H7 (cell line): ENCODE data around the gene MT4. TPM values are rescaled to one million over a fixed set of nuclear protein-coding genes. Genes with fewer than 3 reads are reported as not detected.
"Not testable (repeated sequence)": the region's sequence is repeated elsewhere in the genome, so short reads cannot be mapped to it uniquely, and the experiment has no call there.

Experiments used
- DNase-seq: peaks from one replicate; pipeline ENCODE4 v3.0.0; 2012
- H3K27me3 ChIP-seq: 2 replicates; pipeline ENCODE4 v1.6.0; 2011; ENCODE audit warnings: mild to moderate bottlenecking, low read length; ENCODE audit not compliant: control insufficient read depth, insufficient read depth
- H3K36me3 ChIP-seq: replicated peaks from 2 replicates; pipeline ENCODE4 v1.5.1; 2011; ENCODE audit warnings: low read length; ENCODE audit not compliant: control insufficient read depth, insufficient read depth
- H3K4me3 ChIP-seq: 2 replicates; pipeline ENCODE4 v1.5.1; 2011; ENCODE audit warnings: low read depth, mild to moderate bottlenecking, control low read depth, low read length, moderate library complexity; ENCODE audit not compliant: insufficient read depth
- total RNA-seq: library from RNA; depleted of rRNA; stranded (reverse); fragments of >200 nt; shearing (Covaris generic); gene quantifications from 2 replicates; pipeline ENCODE4 v1.2.3, GENCODE V29; 2014

Gene MT4
- total RNA-seq, 1 experiment from 2014 or later: not detected

DNA sequence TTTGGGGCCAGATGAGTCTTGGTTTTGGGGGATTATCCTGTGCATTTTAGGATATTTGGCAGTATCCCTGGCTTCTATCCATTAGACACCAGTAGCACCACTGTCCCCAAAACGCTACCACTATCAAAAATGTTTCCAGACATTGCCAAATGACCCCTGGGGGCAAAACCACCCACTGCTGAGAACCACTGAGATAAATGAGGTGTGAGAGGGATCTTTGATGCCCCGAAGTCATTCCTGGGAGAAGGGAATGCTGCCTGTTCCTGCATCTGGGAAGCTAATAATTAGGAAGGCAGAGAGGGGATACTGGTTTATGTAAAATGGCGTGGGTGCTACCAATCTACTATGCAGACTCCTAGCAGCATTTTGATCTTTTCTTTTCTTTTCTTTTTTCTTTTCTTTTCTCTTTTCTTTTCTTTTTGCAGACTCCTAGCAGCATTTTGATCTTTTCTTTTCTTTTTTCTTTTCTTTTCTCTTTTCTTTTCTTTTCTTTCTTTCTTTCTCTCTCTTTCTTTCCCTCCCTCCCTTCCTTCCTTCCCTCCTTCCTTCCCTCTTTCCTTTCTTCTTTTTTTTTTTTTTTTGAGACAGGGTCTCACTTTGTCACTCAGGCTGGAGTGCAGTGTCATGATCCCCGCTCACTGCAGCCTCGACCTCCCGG lies 15.6 kb downstream of the MT4 start:
- Histone ChIP-seq H3K4me3 (no peak overlapping the region), H3K36me3 (no peaks in the 10 kb centered on the region), H3K27me3 (0 out of 2 replicates have a peak, but pooled peaks cover 2% of the 10 kb centered on the region)
- DNase-seq: no peak

DNA sequence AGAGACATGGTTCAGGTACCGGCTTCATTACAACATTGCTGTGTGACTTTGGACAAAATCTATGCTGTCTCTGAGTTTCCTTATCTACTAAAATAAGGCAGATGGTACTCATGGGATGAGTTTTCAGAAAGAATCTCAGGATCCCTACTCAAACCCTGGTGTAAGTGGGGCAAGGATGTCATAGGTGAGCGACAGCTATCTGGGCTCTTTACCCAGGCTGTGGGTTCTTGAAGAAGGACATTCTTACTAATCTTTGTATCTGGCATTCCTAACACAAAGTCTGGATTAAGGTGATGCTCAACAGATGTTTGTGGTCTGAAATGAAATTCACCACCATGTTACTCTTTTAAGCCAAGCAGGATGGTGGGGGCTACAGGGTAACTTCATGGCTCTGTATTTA lies 18.0 kb downstream of the MT4 start:
- peaks cover 11% of the 10 kb centered on the region for H3K27me3 ChIP-seq
- not testable (repeated sequence) for H3K4me3 ChIP-seq, H3K36me3 ChIP-seq, DNase-seq

DNA sequence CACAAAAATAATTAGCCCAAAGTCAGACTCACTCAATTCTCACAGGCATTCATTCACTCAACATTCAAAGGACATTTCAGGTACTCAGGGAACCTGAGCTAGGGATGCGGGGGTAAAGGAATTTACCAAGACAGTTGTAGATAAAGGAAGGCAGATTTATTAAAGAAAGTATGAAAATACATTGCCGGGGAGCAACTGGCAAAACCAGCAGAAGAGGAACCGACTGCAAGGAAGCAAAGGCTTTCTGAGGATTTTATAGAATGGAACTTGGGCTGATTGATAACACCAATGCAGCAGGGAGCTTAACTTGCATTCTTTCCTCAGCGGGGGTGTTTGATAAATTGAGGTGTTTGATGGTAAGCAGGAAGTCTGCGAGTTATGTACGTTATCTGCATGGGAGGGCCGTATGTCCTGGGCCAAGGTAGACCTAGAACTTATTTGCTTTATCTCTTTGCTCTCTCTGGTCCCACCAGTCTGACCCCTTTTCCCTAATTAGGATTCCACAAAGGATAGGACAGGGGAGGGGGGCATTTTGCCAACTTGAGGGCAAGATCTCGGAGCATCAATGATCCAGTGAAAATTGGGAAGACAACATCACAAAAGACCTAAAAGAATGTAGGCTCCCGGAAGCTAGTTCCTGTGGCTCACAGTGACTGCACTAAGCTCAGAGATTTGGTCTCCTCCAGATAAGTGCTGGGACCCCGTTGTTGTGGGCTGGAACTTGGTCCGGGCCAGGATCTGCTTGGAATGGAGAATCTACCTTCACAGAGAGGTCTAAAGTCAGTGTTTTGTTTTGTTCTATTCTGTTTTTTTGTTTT lies 18.7 kb downstream of the MT4 start:
- Histone ChIP-seq H3K27me3 (peaks cover 18% of the 10 kb centered on the region), H3K4me3 (no peak overlapping the region), H3K36me3 (no peaks in the 10 kb centered on the region)
- DNase-seq: no peak

DNA sequence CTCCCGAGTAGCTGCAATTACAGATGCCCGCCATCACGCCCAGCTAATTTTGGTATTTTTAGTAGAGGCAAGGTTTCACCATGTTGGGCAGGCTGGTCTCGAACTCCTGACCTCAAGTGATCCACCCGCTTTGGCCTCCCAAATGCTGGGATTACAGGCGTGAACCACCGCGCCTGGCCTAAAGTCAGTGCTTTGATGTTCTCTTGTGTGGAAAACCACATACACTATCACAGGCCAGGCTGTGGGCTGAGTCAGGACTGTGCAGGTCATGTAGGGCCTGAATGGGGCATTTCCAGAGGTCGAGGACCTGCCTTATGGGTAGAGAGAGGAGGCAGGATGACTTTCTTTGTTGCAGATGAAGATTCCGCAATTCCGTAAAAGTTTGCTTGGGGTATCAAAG lies 19.4 kb downstream of the MT4 start:
- H3K27me3 ChIP-seq: peaks cover 25% of the 10 kb centered on the region
- no peak overlapping the region for H3K4me3 ChIP-seq
- DNase-seq: no peak

DNA sequence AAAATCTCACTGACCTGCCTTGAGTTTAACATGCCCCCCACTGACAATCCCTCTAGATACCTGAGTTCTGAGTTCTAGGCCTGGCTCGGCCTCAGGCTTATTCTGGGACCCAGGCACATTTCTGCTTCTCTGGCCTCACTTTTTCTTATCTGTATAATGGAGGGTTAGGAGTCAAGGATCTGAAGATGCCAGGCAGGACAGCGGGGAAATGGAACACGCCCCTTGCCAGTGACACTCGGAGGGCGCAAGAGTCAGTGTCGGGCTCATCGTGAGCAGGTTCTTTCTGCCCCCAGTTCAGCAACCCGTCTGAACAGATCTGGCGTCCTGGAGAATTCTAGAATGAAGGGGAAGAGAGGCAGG lies 23.9 kb downstream of the MT4 start:
- peak overlapping the region; percentile 37 for H3K4me3 ChIP-seq
- peaks cover 48% of the 10 kb centered on the region for H3K27me3 ChIP-seq
- H3K36me3 ChIP-seq: no peaks in the 10 kb centered on the region
- no peak for DNase-seq

More for the DNA sequence above, 19.4 kb downstream of the MT4 start:
- H3K36me3 ChIP-seq: no peaks in the 10 kb centered on the region

DNA sequence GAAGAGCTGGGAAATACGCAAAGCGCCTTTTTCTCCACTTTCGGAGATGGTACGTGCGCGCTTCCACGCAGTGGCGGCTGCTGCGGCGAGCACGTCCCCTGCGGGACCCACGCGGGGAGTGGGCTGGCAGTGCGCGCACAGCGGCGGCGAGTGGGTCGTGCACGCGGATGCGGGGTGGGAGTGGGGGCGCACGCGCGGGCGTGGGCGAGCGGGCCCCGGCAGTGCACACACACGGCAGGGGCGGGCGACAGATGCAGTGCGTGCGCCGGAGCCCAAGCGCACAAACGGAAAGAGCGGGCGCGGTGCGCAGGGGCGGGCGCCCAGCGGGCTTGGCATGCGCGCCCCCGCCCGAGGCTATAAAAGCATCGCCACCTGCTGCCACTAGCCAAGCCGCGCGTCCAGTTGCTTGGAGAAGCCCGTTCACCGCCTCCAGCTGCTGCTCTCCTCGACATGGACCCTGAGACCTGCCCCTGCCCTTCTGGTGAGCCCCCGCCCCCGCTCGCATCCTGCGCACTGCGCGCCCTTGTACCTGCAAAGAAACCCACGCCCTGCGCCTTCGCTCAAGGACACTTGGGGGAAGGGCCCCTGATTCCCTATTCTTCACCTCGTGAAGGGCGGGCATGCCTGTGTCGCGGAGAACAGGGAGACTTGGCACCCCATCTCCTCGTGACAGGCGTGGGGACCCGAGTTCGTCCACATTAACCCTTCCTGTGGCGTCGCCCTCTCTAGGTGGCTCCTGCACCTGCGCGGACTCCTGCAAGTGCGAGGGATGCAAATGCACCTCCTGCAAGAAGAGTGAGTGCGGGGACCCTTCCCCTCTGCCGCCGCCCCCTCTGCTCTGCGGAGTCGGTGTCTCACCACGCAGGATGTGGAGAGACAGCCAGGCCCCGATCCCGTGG lies 24.5 kb downstream of the MT4 start, which contains the start of gene MT3:
Gene MT3 (plus strand): TSS at position 388 of the 899 bp plus-strand sequence. CDS start 63 bp downstream, at position 451.
- H3K27me3 ChIP-seq: peaks cover 47% of the 10 kb centered on the region
- peak; percentile 88 for DNase-seq

DNA sequence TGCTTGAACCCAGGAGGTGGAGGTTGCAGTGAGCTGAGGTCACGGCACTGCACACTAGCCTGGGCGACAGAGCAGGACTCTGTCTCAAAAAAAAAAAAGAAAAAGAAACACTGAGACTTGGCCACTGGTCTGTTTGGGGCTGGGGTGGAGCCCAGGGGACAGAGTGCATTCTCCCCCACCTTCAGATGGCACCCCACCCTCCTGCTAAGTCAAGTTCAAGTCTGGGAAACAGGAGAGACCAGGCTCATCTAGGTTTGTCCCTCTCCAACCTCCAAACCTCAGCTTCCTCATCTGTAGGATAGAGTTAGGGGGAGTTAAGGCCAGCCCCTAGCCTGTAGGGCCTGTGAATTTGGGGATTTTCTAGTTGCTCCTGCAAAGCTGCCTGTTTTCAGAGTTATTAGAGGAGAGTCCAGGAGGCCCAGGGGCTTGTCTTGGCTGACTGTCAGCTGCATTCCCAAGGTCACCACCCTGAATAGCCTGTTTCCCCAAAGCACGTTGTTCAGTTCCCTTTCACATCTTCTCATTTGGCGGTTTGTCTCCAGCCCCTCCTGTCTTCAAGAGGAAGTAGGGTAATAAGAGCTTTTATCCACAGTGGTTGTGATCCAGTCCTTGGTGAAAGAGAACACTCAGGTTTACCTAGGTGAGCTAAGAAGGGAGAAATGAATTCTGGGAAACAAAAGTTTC lies 26.6 kb downstream of the MT4 start:
- Histone ChIP-seq H3K4me3 (no peak overlapping the region), H3K27me3 (peaks cover 45% of the 10 kb centered on the region), H3K36me3 (no peaks in the 10 kb centered on the region)
- DNase-seq: no peak

More for the DNA sequence above, 24.5 kb downstream of the MT4 start, which contains the start of gene MT3:
- peak within 1 kb of the TSS; percentile 37 for H3K4me3 ChIP-seq
- no peaks in the 10 kb centered on the region for H3K36me3 ChIP-seq

DNA sequence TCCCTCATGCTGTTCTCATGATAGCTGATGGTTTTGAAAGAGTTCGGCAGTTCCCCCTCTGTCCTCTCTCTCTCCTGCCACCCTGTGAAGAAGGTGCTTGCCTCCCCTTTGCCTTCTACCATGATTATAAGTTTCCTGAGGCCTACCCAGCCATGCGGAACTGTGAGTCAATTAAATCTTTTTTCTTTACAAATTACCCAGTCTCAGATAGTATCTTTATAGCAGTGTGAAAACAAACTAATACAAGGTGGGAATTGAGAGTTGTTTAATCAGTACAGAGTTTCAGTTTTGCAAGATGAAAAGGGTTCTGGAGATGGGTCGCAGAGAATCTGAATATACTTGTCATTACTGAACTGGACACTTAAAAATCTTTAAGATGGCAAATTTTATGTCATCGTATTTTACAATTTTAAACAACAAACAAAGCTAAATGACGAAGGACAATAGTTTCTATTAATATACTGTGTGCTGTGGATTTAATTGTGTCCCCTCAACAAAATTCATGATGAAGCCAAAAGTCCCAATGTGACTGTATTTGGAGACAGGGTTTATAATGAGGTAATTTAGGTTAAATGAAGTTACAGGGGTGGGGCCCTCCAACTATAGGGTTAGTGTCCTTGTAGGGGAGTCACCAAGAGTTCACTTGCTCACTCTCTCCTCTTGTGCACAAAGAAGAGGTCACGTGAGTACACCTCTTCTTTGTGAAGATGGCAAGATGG lies 28.9 kb downstream of the MT4 start:
- H3K4me3 ChIP-seq: no peak overlapping the region
- H3K36me3 ChIP-seq: no peaks in the 10 kb centered on the region
- no peak for DNase-seq
- peaks cover 29% of the 10 kb centered on the region for H3K27me3 ChIP-seq

DNA sequence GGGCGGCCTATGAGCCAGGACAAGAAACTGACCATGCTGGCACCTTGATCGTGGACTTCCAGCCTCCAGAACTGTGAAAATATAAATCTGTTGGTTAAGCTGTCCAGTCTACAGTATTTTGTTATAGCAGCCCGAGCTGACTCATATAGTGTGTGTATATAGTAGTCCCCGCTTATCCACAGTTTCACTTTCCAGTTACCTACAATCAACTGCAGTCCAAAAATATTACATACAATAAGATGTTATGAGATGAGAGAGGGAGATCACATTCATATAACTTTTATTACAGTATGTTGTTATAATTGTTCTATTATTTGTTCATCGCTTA lies 29.4 kb downstream of the MT4 start:
- no peaks in the 10 kb centered on the region for H3K36me3 ChIP-seq
- peaks cover 24% of the 10 kb centered on the region for H3K27me3 ChIP-seq
- no peak for DNase-seq
- no peak overlapping the region for H3K4me3 ChIP-seq

DNA sequence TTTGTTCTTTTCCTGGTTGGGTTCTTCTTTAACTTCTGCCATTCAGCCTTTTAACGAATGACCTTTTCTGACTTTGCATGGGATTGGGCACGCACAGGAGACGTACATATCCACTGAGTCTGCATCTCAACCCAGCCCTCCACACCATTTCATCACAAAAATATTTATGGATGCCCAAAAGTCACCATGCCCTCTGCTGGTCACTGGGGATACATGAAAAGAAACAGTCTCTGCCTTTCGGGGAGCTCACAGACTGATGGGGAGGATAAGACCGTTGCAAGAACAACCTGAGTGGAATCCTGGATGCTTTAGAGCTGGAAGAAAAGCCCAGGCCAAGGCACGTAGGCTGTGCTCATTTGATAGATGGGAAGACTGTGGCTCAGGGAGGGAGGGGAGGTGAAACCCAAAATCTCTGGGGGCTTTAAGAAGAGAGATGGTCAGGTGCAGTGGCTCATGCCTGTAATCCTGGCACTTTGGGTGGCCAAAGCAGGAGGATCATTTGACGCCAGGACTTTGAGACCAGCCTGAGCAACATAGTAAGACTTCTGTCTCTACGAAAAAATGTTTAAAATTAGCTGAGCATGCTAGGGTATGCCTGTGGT lies 35.6 kb downstream of the MT4 start:
- DNase-seq: peak; percentile 62
- Histone ChIP-seq H3K36me3 (no peaks in the 10 kb centered on the region), H3K27me3 (no peaks in the 10 kb centered on the region), H3K4me3 (no peak overlapping the region)

DNA sequence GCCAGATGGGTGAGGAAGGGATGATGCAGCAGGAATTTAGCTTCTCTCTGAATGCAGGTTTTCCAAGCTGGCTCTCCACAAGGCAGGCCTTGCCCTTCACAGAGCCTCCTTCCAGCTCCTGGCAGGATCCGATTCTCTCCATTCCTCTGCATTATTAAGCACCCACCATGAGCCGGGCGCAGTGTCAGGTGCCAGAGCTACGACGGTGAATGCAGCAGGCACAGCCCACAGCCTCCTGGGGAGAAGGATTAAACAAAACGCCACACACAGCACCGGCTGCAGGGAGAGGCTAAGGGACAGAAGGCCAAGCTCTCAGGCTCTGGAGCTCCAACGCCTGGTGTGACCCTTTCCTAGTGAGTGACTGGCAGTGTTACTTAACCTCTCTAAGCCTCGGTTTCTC lies 36.5 kb downstream of the MT4 start:
- H3K36me3 ChIP-seq: no peaks in the 10 kb centered on the region
- no peak for DNase-seq
- no peaks in the 10 kb centered on the region for H3K27me3 ChIP-seq

DNA sequence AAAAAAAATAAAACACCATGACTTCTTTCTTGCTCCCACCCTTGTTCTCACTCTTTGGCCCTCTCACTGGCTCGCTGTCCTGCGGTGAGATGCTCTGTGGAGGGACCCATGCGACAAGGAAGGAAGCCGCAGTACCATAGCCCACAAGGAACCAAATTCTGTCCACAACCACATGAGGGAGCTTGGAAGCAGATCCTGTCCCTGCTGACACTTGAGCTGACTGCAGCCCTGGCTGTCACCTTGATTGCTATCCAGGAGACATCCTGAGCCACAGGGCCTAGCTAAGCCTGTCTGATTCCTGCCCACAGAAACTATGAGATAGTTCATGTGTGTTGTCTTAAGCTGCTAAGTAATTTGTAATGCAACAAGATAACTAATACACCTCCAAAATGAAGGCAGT lies 38.7 kb downstream of the MT4 start:
- DNase-seq: peak; percentile 62
- Histone ChIP-seq H3K27me3 (peaks cover 8% of the 10 kb centered on the region), H3K36me3 (no peaks in the 10 kb centered on the region), H3K4me3 (no peak overlapping the region)

More for the DNA sequence above, 36.5 kb downstream of the MT4 start:
- no peak overlapping the region for H3K4me3 ChIP-seq

DNA sequence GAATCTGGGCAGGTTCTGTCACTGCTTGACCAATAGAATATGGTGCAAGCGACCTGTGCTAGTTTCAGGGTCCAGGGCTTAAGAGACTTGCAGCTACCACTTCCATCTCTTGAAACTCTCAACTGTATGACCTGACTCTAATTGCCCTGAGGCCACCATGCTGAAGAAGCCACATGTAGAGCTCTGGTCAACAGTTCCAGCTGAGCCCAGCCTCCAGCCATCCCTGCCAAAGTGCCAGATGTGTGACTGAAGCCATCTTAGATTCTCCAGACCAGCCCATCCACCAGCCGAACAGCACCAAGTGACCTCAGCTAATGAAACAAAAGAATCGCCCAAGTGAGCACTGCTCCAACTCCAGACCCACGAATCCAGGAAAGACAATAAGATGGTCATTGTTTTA lies 40.1 kb downstream of the MT4 start:
- H3K4me3 ChIP-seq: no peak overlapping the region
- H3K27me3 ChIP-seq: peaks cover 22% of the 10 kb centered on the region
- no peaks in the 10 kb centered on the region for H3K36me3 ChIP-seq
- DNase-seq: no peak
